ENCODE results near the gene PUS1.

Gene PUS1

DNA sequence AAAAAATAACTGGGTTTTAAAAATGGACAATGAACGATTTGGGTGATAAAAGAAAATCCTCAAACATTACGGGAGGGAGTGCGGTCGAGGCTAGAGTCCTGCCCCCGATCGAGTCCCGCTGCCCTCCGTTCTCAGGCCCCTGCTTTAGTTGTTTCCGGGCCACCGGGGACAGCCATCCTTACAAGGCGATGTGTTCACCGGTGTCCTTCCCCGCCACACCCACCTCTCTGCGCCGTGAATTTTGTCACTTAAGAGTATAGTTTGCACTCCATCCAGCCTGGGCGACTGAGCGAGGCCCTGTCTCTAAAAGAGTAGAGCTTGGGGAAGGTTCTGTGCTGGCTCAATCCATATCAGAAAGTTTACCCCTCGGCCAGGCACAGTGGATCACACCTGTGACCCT is 31.8 kb upstream of the PUS1 start:
- no peak overlapping the region for H3K4me3 ChIP-seq (ENCODE audit: low read depth, low read length)
- TF ChIP-seq, protein P1, sequence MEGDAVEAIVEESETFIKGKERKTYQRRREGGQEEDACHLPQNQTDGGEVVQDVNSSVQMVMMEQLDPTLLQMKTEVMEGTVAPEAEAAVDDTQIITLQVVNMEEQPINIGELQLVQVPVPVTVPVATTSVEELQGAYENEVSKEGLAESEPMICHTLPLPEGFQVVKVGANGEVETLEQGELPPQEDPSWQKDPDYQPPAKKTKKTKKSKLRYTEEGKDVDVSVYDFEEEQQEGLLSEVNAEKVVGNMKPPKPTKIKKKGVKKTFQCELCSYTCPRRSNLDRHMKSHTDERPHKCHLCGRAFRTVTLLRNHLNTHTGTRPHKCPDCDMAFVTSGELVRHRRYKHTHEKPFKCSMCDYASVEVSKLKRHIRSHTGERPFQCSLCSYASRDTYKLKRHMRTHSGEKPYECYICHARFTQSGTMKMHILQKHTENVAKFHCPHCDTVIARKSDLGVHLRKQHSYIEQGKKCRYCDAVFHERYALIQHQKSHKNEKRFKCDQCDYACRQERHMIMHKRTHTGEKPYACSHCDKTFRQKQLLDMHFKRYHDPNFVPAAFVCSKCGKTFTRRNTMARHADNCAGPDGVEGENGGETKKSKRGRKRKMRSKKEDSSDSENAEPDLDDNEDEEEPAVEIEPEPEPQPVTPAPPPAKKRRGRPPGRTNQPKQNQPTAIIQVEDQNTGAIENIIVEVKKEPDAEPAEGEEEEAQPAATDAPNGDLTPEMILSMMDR (IDR thresholded peaks at IDR 0.05; ENCODE audit: low read depth, low read length): no peak

DNA sequence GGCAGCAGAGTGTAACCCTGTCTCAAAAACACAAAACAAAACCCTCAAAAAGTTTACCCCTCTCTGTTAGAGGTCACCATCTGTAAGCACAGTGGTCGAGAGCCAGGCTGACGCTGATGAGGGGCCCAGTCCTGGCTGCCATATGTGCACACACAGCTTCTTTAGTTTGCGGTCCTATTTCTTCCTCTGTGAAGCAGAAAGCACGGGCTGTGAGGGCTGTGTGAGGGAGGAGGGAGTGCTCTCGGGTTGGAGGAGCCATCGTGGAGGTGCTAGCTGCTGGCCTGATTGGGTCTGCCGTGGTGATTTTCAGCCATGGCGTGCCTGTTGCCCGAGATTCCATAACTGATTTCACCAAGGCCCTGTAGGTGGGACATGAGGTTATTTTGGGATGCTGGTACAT is 31.2 kb upstream of the PUS1 start:
- TF ChIP-seq, protein P1 (IDR thresholded peaks at IDR 0.05; ENCODE audit: low read depth, low read length): no peak
- no peak overlapping the region for H3K4me3 ChIP-seq (ENCODE audit: low read depth, low read length)

DNA sequence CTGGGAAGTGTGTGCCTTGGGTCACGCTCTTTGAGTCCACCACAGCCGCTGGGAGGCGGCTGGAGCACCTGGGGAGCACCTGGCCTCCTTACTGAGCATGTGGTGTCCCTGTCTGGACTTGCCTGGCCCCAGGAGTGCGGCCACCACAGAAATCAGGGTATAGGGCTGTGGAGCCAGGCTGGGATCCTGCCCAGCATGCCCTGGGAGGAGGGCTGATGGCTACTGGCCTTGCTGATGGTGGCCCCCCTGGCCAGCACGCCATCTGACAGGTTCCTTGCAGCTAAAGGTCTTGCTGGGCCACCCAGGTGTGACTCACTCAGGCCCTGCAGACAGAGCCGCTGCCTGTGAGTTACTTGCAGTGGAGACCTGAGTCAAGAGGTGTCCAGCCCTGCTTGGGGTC is 28.7 kb upstream of the PUS1 start:
- TF ChIP-seq, protein P1 (IDR thresholded peaks at IDR 0.05; ENCODE audit: low read depth, low read length): no peak
- no peak overlapping the region for H3K4me3 ChIP-seq (ENCODE audit: low read depth, low read length)

DNA sequence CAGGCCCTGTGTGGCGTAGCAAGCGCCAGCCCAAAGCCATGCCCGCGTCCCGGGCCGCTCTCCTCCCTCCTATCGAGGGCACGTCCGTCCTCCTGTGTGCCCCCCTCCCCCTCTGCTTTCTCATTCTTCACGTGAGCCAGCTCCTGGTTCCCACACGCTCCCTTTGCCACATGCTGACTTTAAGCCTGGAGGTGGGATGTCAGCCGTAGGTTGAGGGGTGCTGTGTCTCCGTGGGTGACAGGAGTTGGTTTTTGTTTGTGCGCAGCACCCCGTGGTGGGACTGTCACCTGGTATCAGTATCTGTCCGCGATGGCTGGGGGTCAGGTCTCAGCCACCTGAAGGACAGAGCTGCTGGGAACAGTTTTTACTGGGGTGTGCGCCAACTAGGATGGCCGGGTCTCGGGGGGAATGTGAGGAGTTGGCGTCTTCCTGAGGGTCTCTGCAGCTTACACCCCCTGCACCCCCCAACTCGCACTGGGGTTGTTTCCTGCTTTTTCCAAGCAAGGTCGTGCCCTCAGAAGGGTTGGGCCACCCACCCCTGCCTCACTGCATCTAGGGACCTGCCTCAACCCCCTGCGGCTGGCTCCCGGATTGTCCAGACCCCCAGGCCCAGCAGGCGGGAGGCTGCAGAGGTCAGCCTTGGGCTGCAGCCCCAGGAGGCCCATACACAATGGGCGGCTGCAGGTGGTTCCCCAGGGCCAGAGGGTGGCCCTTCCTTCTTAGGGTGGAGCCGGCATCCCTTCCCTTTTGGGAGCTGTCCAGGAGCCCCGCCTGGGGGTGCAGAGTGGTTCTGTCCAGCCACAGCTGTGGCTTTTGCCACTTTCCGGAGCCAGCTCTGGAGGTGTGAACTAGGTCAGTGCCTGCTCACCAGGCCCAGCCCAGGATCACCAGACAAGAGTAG is 27.4 kb upstream of the PUS1 start:
- TF ChIP-seq, protein P1 (IDR thresholded peaks at IDR 0.05; ENCODE audit: low read depth, low read length): no peak

DNA sequence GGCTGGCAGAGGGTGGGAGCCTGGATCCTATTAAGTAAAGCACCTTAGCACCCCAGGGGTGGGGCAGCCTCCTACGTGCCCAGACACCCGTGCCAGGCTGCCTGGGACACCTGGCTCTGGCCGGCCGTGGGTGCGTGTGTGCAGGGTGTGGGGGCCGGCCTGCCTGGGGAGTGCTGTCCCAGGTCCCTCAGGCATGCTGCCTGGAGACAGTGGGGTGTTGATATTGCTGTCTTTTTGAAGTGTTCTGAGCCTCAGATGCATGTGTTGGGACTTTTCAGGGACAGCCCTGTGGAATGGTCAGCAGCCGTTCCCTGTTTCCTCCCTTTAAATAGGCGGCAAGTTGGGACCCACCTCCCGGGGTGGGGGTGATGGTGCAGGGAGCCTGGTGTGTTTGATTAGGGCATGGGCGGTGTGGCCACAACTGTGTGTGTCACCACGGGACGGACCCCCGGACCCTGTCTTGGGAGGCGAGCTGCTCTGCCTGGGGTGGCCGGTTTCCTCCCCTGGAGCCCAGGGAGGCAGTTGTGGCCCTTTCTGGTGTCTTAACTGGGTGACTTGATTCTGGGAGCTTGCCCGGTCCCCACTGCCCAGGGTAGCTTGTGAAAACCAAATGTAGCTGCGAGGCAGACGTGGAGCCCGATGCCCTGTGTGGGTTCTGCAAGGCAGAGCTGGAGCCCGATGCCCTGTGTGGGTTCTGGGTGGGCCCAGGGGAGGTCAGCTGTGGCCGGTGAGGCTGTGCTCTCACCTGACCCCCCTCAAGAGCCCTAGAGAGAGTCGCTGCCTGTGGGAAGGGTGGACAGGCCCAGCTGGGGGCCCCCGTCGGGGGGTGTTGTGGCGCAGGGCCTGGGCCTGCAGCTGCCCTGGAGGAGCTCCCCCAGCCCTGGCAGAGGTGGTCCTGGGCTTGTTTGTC is 26.5 kb upstream of the PUS1 start:
- H3K4me3 ChIP-seq (ENCODE audit: low read depth, low read length): no peak overlapping the region
- TF ChIP-seq, protein P1 (IDR thresholded peaks at IDR 0.05; ENCODE audit: low read depth, low read length): no peak

More for the DNA sequence above, 27.4 kb upstream of the PUS1 start:
- H3K4me3 ChIP-seq (ENCODE audit: low read depth, low read length): no peak overlapping the region

DNA sequence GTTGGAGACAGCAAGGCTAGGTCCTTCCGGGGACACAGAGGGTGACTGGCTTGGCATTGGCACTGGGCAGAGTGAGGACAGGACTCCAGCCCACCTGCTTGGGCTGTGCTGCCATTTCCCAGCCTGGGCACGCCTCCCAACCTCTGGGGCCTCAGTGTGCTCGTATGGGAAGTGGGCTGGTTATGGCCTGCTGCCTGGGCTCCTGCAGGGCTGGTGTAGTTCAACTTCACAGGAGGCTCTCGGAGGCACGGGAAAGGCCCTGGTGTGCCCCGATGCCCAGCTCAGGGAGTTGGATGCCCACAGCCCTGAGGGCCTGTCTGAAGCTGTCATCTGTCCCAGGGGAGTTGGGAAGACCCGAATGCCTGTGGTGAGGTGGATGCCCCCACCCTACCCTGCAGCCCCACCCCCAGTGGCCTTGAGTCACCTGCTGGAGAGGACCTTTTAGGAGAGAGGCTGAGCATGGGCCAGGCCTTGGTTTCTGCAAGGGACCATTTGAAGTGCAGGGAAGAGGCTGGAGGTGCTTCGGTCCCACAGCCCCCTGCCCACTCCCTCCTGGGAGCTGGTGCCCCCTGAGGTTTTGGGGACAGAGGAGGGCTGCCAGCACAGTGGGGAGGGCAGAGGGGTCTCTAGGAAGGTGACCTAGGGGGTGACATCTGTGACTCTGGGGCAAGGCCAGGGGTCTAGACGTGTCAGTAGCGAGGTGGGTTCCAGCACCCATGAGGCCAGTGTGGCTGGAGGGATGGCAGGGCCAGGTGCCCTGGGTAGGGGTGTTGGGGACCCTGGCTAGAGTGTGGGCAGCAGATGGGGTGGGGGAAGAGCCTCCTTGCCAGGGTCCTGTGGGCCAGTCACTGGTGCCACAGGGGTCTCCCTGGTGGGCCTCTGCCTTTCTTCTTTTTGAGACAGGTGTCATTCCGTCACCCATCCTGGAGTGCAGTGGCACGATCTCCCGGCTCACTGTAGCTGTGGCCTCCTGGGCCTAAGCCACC is 25.5 kb upstream of the PUS1 start:
- TF ChIP-seq, protein P1 (IDR thresholded peaks at IDR 0.05; ENCODE audit: low read depth, low read length): no peak
- H3K4me3 ChIP-seq (ENCODE audit: low read depth, low read length): no peak overlapping the region
